ENCODE results near the gene CORO2B. TPM values are rescaled to one million over a fixed set of nuclear protein-coding genes. Genes with fewer than 3 reads are reported as not detected.

The CORO2B gene
- total and polyA plus RNA-seq, 2 of the 4 experiments (the other 2 are of a cell fraction), result 9.3 to 39.3 TPM

DNA sequence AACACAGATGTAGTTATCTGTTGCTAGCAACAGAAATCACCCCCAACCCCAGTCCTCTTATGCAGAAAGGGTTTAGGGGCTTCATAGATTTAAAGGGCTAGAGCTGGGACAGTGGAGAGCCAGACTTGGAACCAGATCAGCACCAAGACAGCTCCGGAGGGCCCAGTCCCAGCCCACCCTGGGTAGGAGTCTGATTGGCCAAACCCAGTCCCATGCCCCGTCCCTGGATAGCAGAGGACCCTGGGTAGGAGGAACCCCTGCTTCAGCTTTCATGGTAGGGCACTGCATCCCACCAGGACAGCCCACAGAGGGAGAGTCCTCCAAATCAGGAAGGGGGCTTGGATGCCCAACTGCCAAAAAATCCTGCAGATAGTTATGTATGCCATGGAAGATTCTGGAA lies 103.0 kb downstream of the CORO2B start:
- H3K56ac ChIP-seq (ENCODE audit: extremely low read depth, insufficient read depth, low read length), result no peak overlapping the region
- dilution Hi-C loops (cut with HindIII; ENCODE audit: low sequenced_read_pairs, unreplicated experiment) (no loop called here), in situ Hi-C loops (cut with MboI; ENCODE audit: low sequenced_read_pairs) (no loop called here), intact Hi-C loops (cut with micrococcal nuclease) (no loop called here)
- H2AK5ac ChIP-seq (ENCODE audit: low read depth, low read length), result no peak overlapping the region
- H3K79me1 ChIP-seq (ENCODE audit: low read depth in 1 of 2, low read length in 2 of 2), result no peaks in the 10 kb centered on the region
- ChIA-PET POLR2A (ENCODE audit: unreplicated experiment) (no interaction called here), CTCF (interaction anchor here (0.8 kb wide), 1 partner anchor 122 kb away, joined by 4 read pairs; no protein-coding TSS in a partner anchor)
- no peak overlapping the region for H3K4me2 ChIP-seq (ENCODE audit: low read depth, low read length)
- H2BK120ac ChIP-seq (ENCODE audit: low read depth, low read length), result no peak overlapping the region
- H3K4me3 ChIP-seq (ENCODE audit: insufficient read depth, low read depth, low read length), result no peak overlapping the region
- no peak overlapping the region for H3K4ac ChIP-seq (ENCODE audit: low read depth, low read length)
- H2AFZ ChIP-seq (replicated peaks; ENCODE audit: low read length, poor library complexity), result no peak overlapping the region
- BruUV-seq (replicated peaks), result no TSS peak
- no peak overlapping the region for H2BK20ac ChIP-seq (ENCODE audit: low read depth, low read length)
- H4K20me1 ChIP-seq (ENCODE audit: insufficient read depth, low read length), result peaks cover 3% of the 10 kb centered on the region; the same call in 1 of the 2 replicates
- H4K8ac ChIP-seq (ENCODE audit: low read depth in 2 of 2, low read length in 2 of 2), result no peak overlapping the region
- H3K27me3 ChIP-seq (ENCODE audit: control insufficient read depth, insufficient read depth, low read length), result no peaks in the 10 kb centered on the region
- TF ChIP-seq SMC3 (IDR thresholded peaks at IDR 0.05; ENCODE audit: low read depth, low read length) (no peak), CHD1 (IDR thresholded peaks at IDR 0.05; ENCODE audit: low read depth, low read length) (no peak), RAD21 (IDR thresholded peaks at IDR 0.05; ENCODE audit: low read length) (no peak), POLR2A (IDR thresholded peaks at IDR 0.05; ENCODE audit: low read depth, low read length) (no peak), RFX5 (IDR thresholded peaks at IDR 0.05; ENCODE audit: low read depth, low read length) (no peak), MAZ (IDR thresholded peaks at IDR 0.05; ENCODE audit: borderline replicate concordance, low read depth, low read length) (no peak), MAFK (IDR thresholded peaks at IDR 0.05; ENCODE audit: low read depth, low read length) (no peak), CTCF (conservative IDR thresholded peaks at IDR 0.05; ENCODE audit: low read depth, low read length) (no peak), FOS (IDR thresholded peaks at IDR 0.05; ENCODE audit: low read depth, low read length) (no peak), MXI1 (IDR thresholded peaks at IDR 0.05; ENCODE audit: borderline replicate concordance, low read depth, low read length) (no peak), NFE2L2 (IDR thresholded peaks at IDR 0.05; ENCODE audit: low read depth, low read length) (no peak), CEBPB (IDR thresholded peaks at IDR 0.05; ENCODE audit: low read depth, low read length) (no peak), BHLHE40 (IDR thresholded peaks at IDR 0.05; ENCODE audit: low read depth, low read length) (no peak), RCOR1 (IDR thresholded peaks at IDR 0.05; ENCODE audit: insufficient replicate concordance, low read length) (no peak)
- TF ChIP-seq, protein P1, sequence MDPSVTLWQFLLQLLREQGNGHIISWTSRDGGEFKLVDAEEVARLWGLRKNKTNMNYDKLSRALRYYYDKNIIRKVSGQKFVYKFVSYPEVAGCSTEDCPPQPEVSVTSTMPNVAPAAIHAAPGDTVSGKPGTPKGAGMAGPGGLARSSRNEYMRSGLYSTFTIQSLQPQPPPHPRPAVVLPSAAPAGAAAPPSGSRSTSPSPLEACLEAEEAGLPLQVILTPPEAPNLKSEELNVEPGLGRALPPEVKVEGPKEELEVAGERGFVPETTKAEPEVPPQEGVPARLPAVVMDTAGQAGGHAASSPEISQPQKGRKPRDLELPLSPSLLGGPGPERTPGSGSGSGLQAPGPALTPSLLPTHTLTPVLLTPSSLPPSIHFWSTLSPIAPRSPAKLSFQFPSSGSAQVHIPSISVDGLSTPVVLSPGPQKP (IDR thresholded peaks at IDR 0.05; ENCODE audit: borderline replicate concordance, low read depth, low read length), result no peak
- TF ChIP-seq, protein P2, sequence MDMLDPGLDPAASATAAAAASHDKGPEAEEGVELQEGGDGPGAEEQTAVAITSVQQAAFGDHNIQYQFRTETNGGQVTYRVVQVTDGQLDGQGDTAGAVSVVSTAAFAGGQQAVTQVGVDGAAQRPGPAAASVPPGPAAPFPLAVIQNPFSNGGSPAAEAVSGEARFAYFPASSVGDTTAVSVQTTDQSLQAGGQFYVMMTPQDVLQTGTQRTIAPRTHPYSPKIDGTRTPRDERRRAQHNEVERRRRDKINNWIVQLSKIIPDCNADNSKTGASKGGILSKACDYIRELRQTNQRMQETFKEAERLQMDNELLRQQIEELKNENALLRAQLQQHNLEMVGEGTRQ (IDR thresholded peaks at IDR 0.05; ENCODE audit: low read depth, low read length), result no peak
- no peak overlapping the region for H3K14ac ChIP-seq (replicated peaks; ENCODE audit: low read depth, low read length)
- H3K9me1 ChIP-seq (ENCODE audit: insufficient read depth, low read length), result peaks cover 4% of the 10 kb centered on the region; the same call in 1 of the 2 replicates
- WGBS, 2 experiments (ENCODE audit: extremely low coverage in 2 of 2, insufficient read length in 1 of 2), result 40% methylated on average over 1 of the region's 2 CpGs; no CpG with 5 or more reads in 1 of the 2 experiments
- no peaks in the 10 kb centered on the region for H3K9me3 ChIP-seq (ENCODE audit: control insufficient read depth, insufficient read depth, low read length)
- H3K27ac ChIP-seq (ENCODE audit: insufficient read depth, low read length), result no peak overlapping the region
- no peak overlapping the region for H4K91ac ChIP-seq (ENCODE audit: insufficient read depth, low read depth, low read length)
- DNase-seq (no peak), ATAC-seq (ENCODE audit: low read depth) (no peak)
- no peak overlapping the region for H2BK5ac ChIP-seq (ENCODE audit: low read depth, low read length, poor library complexity, severe bottlenecking)
- H3K18ac ChIP-seq (ENCODE audit: low read depth, low read length), result no peak overlapping the region
- no peak overlapping the region for H2AK9ac ChIP-seq (replicated peaks; ENCODE audit: low read depth, low read length, poor library complexity)
- no peak overlapping the region for H3K9ac ChIP-seq (ENCODE audit: low read depth, low read length)
- no peak overlapping the region for H4K5ac ChIP-seq (ENCODE audit: low read depth, low read length)
- H3K4me1 ChIP-seq (ENCODE audit: control insufficient read depth, insufficient read depth, low read length), result no peaks in the 10 kb centered on the region
- H2BK15ac ChIP-seq (ENCODE audit: low read depth, low read length), result no peak overlapping the region
- no peak overlapping the region for H3K23ac ChIP-seq (ENCODE audit: low read depth, low read length)
- no peaks in the 10 kb centered on the region for H3K36me3 ChIP-seq (ENCODE audit: control insufficient read depth, insufficient read depth, low read length)
